IMR-90 (cell line): ENCODE measurements around the gene KRTAP19-8. TPM values are rescaled to one million over a fixed set of nuclear protein-coding genes. Genes with fewer than 3 reads are reported as not detected.

ENCODE experiments used
- ATAC-seq: fragments of 200-7000 bp; cut with Tn5 transposase; 2 replicates; pipeline ENCODE4 v1.9.1; 2020; ENCODE audit warnings: low read depth, mild to moderate bottlenecking, moderate library complexity
- BruUV-seq: library from RNA; stranded (reverse); fragments of 400-500 nt; replicated peaks from 2 replicates; lab custom pipeline; 2021; lab: Mats Ljungman, UMichigan
- CTCF ChIA-PET: fragments of 300-600 bp; formaldehyde crosslinking; extraction: SDS; loops from one replicate; lab custom pipeline; 2021; ENCODE audit warnings: antibody characterized with exemption; lab: Yijun Ruan, JAX
- POLR2A ChIA-PET: fragments of 300-600 bp; sonication (Branson Sonifier 250); formaldehyde crosslinking; loops from one replicate; lab custom pipeline; 2022; ENCODE audit warnings: antibody characterized with exemption; ENCODE audit not compliant: unreplicated experiment; lab: Charles Lee
- DNase-seq: peaks from one replicate; pipeline ENCODE4 v3.0.0; 2013
- H2AFZ ChIP-seq: replicated peaks from 2 replicates; pipeline ENCODE3; 2013; ENCODE audit warnings: low read length, mild to moderate bottlenecking; ENCODE audit not compliant: poor library complexity
- H2AK5ac ChIP-seq: 2 replicates; pipeline ENCODE4 v1.6.1; 2013; ENCODE audit warnings: low read depth, low read length, inconsistent platforms
- H2AK9ac ChIP-seq: replicated peaks from 2 replicates; pipeline ENCODE3; 2013; ENCODE audit warnings: mild to moderate bottlenecking, low read depth, low read length, moderate library complexity; ENCODE audit not compliant: poor library complexity
- H2BK120ac ChIP-seq: 2 replicates; pipeline ENCODE4 v1.6.1; 2013; ENCODE audit warnings: low read depth, low read length, inconsistent platforms
- H2BK15ac ChIP-seq: 3 replicates; pipeline ENCODE4 v1.6.1; 2013; ENCODE audit warnings: low read depth, low read length, inconsistent platforms
- H2BK20ac ChIP-seq: 2 replicates; pipeline ENCODE4 v1.6.1; 2013; ENCODE audit warnings: low read depth, mild to moderate bottlenecking, inconsistent platforms, low read length, moderate library complexity
- H2BK5ac ChIP-seq: 2 replicates; pipeline ENCODE4 v1.6.1; 2013; ENCODE audit warnings: mild to moderate bottlenecking, low read depth, low read length, inconsistent platforms; ENCODE audit not compliant: poor library complexity, severe bottlenecking
- H3K14ac ChIP-seq: replicated peaks from 2 replicates; pipeline ENCODE4 v1.6.1; 2013; ENCODE audit warnings: low read depth, low read length, inconsistent platforms
- H3K18ac ChIP-seq: 2 replicates; pipeline ENCODE4 v1.6.1; 2013; ENCODE audit warnings: low read depth, low read length, control low read depth
- H3K23ac ChIP-seq: 2 replicates; pipeline ENCODE4 v1.6.1; 2013; ENCODE audit warnings: low read depth, low read length, inconsistent platforms
- H3K27ac ChIP-seq: 2 replicates; pipeline ENCODE4 v1.5.1; 2013; ENCODE audit warnings: mild to moderate bottlenecking, control low read depth, low read length; ENCODE audit not compliant: insufficient read depth
- H3K27me3 ChIP-seq: 2 replicates; pipeline ENCODE4 v1.6.1; 2013; ENCODE audit warnings: low read length; ENCODE audit not compliant: control insufficient read depth, insufficient read depth
- H3K36me3 ChIP-seq: 2 replicates; pipeline ENCODE4 v1.6.1; 2013; ENCODE audit warnings: low read length, mixed read lengths; ENCODE audit not compliant: control insufficient read depth, insufficient read depth
- H3K4ac ChIP-seq: 2 replicates; pipeline ENCODE4 v1.6.1; 2013; ENCODE audit warnings: low read depth, low read length, inconsistent platforms
- H3K4me1 ChIP-seq: 2 replicates; pipeline ENCODE4 v1.6.1; 2013; ENCODE audit warnings: low read length, mixed read lengths; ENCODE audit not compliant: control insufficient read depth, insufficient read depth
- H3K4me2 ChIP-seq: 2 replicates; pipeline ENCODE4 v1.6.1; 2013; ENCODE audit warnings: low read depth, mild to moderate bottlenecking, control low read depth, low read length, moderate library complexity
- H3K4me3 ChIP-seq: 2 replicates; pipeline ENCODE4 v1.5.1; 2013; ENCODE audit warnings: low read depth, mild to moderate bottlenecking, control low read depth, low read length, moderate library complexity; ENCODE audit not compliant: insufficient read depth
- H3K56ac ChIP-seq: 2 replicates; pipeline ENCODE4 v1.6.1; 2013; ENCODE audit warnings: low read length, inconsistent platforms; ENCODE audit not compliant: insufficient read depth; ENCODE audit errors: extremely low read depth
- H3K79me1 ChIP-seq, 2 experiments: 2 replicates each; pipeline ENCODE4 v1.6.1; 2013; ENCODE audit warnings: low read length in 2 of 2, inconsistent platforms in 1 of 2, low read depth in 1 of 2
- H3K9ac ChIP-seq: 2 replicates; pipeline ENCODE4 v1.6.1; 2013; ENCODE audit warnings: low read depth, low read length, control low read depth
- H3K9me1 ChIP-seq: 2 replicates; pipeline ENCODE4 v1.6.1; 2013; ENCODE audit warnings: low read length, inconsistent platforms; ENCODE audit not compliant: insufficient read depth
- H3K9me3 ChIP-seq: 2 replicates; pipeline ENCODE4 v1.6.1; 2013; ENCODE audit warnings: low read length; ENCODE audit not compliant: control insufficient read depth, insufficient read depth
- H4K20me1 ChIP-seq: 2 replicates; pipeline ENCODE4 v1.6.1; 2013; ENCODE audit warnings: low read length, inconsistent platforms; ENCODE audit not compliant: insufficient read depth
- H4K5ac ChIP-seq: 2 replicates; pipeline ENCODE4 v1.6.1; 2013; ENCODE audit warnings: mild to moderate bottlenecking, low read depth, low read length, control low read depth
- H4K8ac ChIP-seq, 2 experiments: 2 replicates each; pipeline ENCODE4 v1.6.1; 2013; ENCODE audit warnings: low read depth in 2 of 2, low read length in 2 of 2, control low read depth in 1 of 2, inconsistent platforms in 1 of 2
- H4K91ac ChIP-seq: 2 replicates; pipeline ENCODE4 v1.6.1; 2013; ENCODE audit warnings: low read depth, low read length, inconsistent platforms; ENCODE audit not compliant: insufficient read depth
- BHLHE40 ChIP-seq: fragments of 150-350 bp; IDR thresholded peaks from 2 replicates; pipeline ENCODE4 v1.6.1; 2016; ENCODE audit warnings: mild to moderate bottlenecking, low read depth, low read length
- CEBPB ChIP-seq: IDR thresholded peaks from 2 replicates; pipeline ENCODE4 v1.6.1; 2012; ENCODE audit warnings: low read depth, low read length, improper control_type of control experiment
- CHD1 ChIP-seq: IDR thresholded peaks from 2 replicates; pipeline ENCODE4 v1.6.1; 2012; ENCODE audit warnings: low read depth, low read length, improper control_type of control experiment
- FOS ChIP-seq: fragments of 150-350 bp; IDR thresholded peaks from 2 replicates; pipeline ENCODE4 v1.6.1; 2016; ENCODE audit warnings: low read depth, low read length
- MAFK ChIP-seq: IDR thresholded peaks from 2 replicates; pipeline ENCODE4 v1.6.1; 2012; ENCODE audit warnings: low read depth, low read length, improper control_type of control experiment
- MAZ ChIP-seq: IDR thresholded peaks from 2 replicates; pipeline ENCODE4 v1.6.1; 2012; ENCODE audit warnings: low read depth, mild to moderate bottlenecking, low read length, improper control_type of control experiment, moderate library complexity, borderline replicate concordance
- MXI1 ChIP-seq: IDR thresholded peaks from 2 replicates; pipeline ENCODE4 v1.6.1; 2012; ENCODE audit warnings: low read depth, mild to moderate bottlenecking, low read length, moderate library complexity, borderline replicate concordance
- NFE2L2 ChIP-seq: fragments of 150-350 bp; IDR thresholded peaks from 2 replicates; pipeline ENCODE4 v1.6.1; 2016; ENCODE audit warnings: low read depth, mild to moderate bottlenecking, low read length
- POLR2A ChIP-seq: IDR thresholded peaks from 2 replicates; pipeline ENCODE4 v1.6.1; 2012; ENCODE audit warnings: mild to moderate bottlenecking, low read depth, low read length
- RAD21 ChIP-seq: IDR thresholded peaks from 2 replicates; pipeline ENCODE4 v1.6.1; 2012; ENCODE audit warnings: low read length, improper control_type of control experiment
- RCOR1 ChIP-seq: IDR thresholded peaks from 2 replicates; pipeline ENCODE4 v1.6.1; 2012; ENCODE audit warnings: mild to moderate bottlenecking, low read length, improper control_type of control experiment; ENCODE audit not compliant: insufficient replicate concordance
- RFX5 ChIP-seq: IDR thresholded peaks from 2 replicates; pipeline ENCODE4 v1.8.0; 2012; ENCODE audit warnings: low read depth, mild to moderate bottlenecking, low read length, moderate library complexity
- SMC3 ChIP-seq: fragments of 150-350 bp; IDR thresholded peaks from 2 replicates; pipeline ENCODE4 v1.6.1; 2016; ENCODE audit warnings: low read depth, mild to moderate bottlenecking, antibody characterized with exemption, low read length, moderate library complexity
- WGBS, 2 experiments: methylation state at CpG; one replicate each; pipeline versions ENCODE4 v1.1.5 to v1.1.7; 2013; ENCODE audit warnings: missing lambda C conversion rate in 2 of 2; ENCODE audit not compliant: insufficient read length in 1 of 2; ENCODE audit errors: extremely low coverage in 2 of 2; 5-methylcytosine and 5-hydroxymethylcytosine counted together
- dilution Hi-C: fragments of 300-500 bp; cut with HindIII; formaldehyde crosslinking; loops from one replicate; pipeline ENCODE4 v1.14.3; 2018; ENCODE audit warnings: low sequenced_read_pairs; ENCODE audit not compliant: unreplicated experiment
- in situ Hi-C: fragments of 300-500 bp; cut with MboI; formaldehyde crosslinking; loops from 3 replicates; pipeline ENCODE4 v1.14.3; 2019; ENCODE audit warnings: low sequenced_read_pairs, inconsistent platforms, mixed read lengths
- intact Hi-C: fragments of 100-400 bp; cut with micrococcal nuclease; formaldehyde crosslinking; loops from 2 replicates; pipeline ENCODE4 v1.10.0; 2022
- polyA plus RNA-seq, 3 experiments: library from polyadenylated mRNA; depleted of rRNA; stranded (reverse); fragments of >200 nt; gene quantifications; 2 replicates each; pipeline ENCODE4 v1.2.3, GENCODE V29; 2012; ENCODE audit warnings: low replicate concordance in 1 of 3
- total RNA-seq: library from RNA; depleted of rRNA; stranded (reverse); fragments of >200 nt; gene quantifications from 2 replicates; pipeline ENCODE4 v1.2.3, GENCODE V29; 2012
- TF ChIP-seq, protein P1 (sequence below): fragments of 150-350 bp; IDR thresholded peaks from 2 replicates; pipeline ENCODE4 v1.6.1; 2017; ENCODE audit warnings: mild to moderate bottlenecking, antibody characterized with exemption, low read length, low read depth
- TF ChIP-seq, protein P2 (sequence below): fragments of 150-350 bp; IDR thresholded peaks from 2 replicates; pipeline ENCODE4 v1.6.1; 2016; ENCODE audit warnings: low read depth, mild to moderate bottlenecking, low read length, moderate library complexity, borderline replicate concordance
- TF ChIP-seq, protein P3 (sequence below): conservative IDR thresholded peaks from 2 replicates; pipeline ENCODE4 v1.5.1; 2012; ENCODE audit warnings: mild to moderate bottlenecking, low read depth, low read length, improper control_type of control experiment

KRTAP19-8 gene
- total and polyA plus RNA-seq, 2 of the 4 experiments (the other 2 are of a cell fraction) = not detected

DNA sequence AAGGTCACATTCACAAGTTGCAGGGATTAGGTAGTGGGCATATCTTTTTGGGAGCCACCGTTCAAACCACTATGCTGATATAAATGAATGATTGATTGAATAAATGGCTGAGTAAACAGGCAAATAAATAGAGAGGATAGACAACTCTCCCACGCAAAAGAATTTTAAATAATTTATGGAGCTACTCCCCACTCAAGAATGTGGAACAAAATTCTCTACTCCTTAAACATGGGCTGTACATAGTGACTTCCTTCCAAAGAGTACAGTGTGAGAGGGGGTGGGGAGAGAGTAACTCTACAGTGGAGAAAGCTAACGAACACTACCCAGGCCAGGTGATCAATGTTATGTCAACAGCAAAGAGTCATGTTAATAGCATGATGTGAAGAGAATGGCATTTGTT, 40.7 kb downstream of the KRTAP19-8 start:
- no peak overlapping the region for H3K9ac ChIP-seq
- no peak overlapping the region for H4K8ac ChIP-seq
- dilution Hi-C loops (no loop called here), intact Hi-C loops (no loop called here), in situ Hi-C loops (no loop called here)
- ChIA-PET POLR2A (no interaction called here), CTCF (no interaction called here)
- H3K4me2 ChIP-seq = no peak overlapping the region
- H3K4ac ChIP-seq = no peak overlapping the region
- H3K4me3 ChIP-seq = no peak overlapping the region
- no peaks in the 10 kb centered on the region for H3K27me3 ChIP-seq
- no peak overlapping the region for H3K23ac ChIP-seq
- TF ChIP-seq CHD1 (no peak), MAZ (no peak), MXI1 (no peak), CEBPB (no peak), POLR2A (no peak), FOS (no peak), BHLHE40 (no peak), SMC3 (no peak), RCOR1 (no peak), MAFK (no peak), RFX5 (no peak), RAD21 (no peak), NFE2L2 (no peak)
- TF ChIP-seq, protein P1, sequence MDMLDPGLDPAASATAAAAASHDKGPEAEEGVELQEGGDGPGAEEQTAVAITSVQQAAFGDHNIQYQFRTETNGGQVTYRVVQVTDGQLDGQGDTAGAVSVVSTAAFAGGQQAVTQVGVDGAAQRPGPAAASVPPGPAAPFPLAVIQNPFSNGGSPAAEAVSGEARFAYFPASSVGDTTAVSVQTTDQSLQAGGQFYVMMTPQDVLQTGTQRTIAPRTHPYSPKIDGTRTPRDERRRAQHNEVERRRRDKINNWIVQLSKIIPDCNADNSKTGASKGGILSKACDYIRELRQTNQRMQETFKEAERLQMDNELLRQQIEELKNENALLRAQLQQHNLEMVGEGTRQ = no peak
- TF ChIP-seq, protein P2, sequence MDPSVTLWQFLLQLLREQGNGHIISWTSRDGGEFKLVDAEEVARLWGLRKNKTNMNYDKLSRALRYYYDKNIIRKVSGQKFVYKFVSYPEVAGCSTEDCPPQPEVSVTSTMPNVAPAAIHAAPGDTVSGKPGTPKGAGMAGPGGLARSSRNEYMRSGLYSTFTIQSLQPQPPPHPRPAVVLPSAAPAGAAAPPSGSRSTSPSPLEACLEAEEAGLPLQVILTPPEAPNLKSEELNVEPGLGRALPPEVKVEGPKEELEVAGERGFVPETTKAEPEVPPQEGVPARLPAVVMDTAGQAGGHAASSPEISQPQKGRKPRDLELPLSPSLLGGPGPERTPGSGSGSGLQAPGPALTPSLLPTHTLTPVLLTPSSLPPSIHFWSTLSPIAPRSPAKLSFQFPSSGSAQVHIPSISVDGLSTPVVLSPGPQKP = no peak
- TF ChIP-seq, protein P3, sequence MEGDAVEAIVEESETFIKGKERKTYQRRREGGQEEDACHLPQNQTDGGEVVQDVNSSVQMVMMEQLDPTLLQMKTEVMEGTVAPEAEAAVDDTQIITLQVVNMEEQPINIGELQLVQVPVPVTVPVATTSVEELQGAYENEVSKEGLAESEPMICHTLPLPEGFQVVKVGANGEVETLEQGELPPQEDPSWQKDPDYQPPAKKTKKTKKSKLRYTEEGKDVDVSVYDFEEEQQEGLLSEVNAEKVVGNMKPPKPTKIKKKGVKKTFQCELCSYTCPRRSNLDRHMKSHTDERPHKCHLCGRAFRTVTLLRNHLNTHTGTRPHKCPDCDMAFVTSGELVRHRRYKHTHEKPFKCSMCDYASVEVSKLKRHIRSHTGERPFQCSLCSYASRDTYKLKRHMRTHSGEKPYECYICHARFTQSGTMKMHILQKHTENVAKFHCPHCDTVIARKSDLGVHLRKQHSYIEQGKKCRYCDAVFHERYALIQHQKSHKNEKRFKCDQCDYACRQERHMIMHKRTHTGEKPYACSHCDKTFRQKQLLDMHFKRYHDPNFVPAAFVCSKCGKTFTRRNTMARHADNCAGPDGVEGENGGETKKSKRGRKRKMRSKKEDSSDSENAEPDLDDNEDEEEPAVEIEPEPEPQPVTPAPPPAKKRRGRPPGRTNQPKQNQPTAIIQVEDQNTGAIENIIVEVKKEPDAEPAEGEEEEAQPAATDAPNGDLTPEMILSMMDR = no peak
- H2AK5ac ChIP-seq = no peak overlapping the region
- H3K56ac ChIP-seq = no peak overlapping the region
- no peak overlapping the region for H3K27ac ChIP-seq
- no CpG with 5 or more reads among the region's 3 CpGs for WGBS, 2 experiments
- H4K5ac ChIP-seq = no peak overlapping the region
- no peak overlapping the region for H3K18ac ChIP-seq
- H2BK5ac ChIP-seq = no peak overlapping the region
- H2BK20ac ChIP-seq = no peak overlapping the region
- no peak overlapping the region for H2BK15ac ChIP-seq
- no peaks in the 10 kb centered on the region for H3K36me3 ChIP-seq
- DNase-seq (no peak), ATAC-seq (no peak)
- H2BK120ac ChIP-seq = no peak overlapping the region
- H3K79me1 ChIP-seq = no peaks in the 10 kb centered on the region
- no peaks in the 10 kb centered on the region for H3K9me1 ChIP-seq
- no peak overlapping the region for H2AK9ac ChIP-seq
- no peak overlapping the region for H3K14ac ChIP-seq
- H3K4me1 ChIP-seq = no peaks in the 10 kb centered on the region
- H4K20me1 ChIP-seq = no peaks in the 10 kb centered on the region
- H4K91ac ChIP-seq = no peak overlapping the region
- H3K9me3 ChIP-seq = peaks cover 14% of the 10 kb centered on the region
- no peak overlapping the region for H2AFZ ChIP-seq
- no TSS peak for BruUV-seq
